Measurements from ENCODE around the gene KANSL1.

KANSL1 gene

DNA sequence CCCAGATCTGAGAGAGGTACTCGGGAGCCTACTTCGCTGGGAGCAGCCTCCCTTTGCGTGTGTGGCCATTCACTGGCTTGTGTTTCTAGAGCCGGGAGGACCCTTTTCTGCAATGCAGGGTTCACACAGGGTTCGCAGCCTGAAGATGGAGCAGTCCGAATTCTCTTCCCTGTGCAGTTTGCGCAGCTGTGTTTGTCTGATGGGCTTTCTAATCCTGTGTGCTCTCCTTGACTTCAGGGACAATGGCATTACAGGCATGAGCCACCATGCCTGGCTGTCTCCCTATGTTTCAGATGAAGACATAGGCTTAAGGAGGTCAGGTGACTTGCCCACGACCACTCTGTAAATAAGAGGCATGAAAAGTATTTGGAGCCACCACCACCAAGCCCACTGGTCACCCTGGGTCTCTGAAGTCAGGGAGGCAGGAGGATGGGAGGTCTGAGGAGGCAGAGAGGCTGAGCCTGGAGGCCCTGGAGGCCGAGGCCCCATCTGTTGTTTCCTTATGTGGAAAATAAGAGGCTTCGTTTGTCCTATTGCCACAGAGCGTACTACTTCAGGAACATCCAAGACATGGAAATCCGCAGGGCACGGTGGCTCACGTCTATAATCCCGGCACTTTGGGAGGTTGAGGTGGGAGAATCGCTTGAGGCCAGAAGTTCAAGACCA is 199.1 kb downstream of the KANSL1 start:
- TF ChIP-seq ZFX (IDR thresholded peaks at IDR 0.05), result no peak
- TF ChIP-seq, protein P1, sequence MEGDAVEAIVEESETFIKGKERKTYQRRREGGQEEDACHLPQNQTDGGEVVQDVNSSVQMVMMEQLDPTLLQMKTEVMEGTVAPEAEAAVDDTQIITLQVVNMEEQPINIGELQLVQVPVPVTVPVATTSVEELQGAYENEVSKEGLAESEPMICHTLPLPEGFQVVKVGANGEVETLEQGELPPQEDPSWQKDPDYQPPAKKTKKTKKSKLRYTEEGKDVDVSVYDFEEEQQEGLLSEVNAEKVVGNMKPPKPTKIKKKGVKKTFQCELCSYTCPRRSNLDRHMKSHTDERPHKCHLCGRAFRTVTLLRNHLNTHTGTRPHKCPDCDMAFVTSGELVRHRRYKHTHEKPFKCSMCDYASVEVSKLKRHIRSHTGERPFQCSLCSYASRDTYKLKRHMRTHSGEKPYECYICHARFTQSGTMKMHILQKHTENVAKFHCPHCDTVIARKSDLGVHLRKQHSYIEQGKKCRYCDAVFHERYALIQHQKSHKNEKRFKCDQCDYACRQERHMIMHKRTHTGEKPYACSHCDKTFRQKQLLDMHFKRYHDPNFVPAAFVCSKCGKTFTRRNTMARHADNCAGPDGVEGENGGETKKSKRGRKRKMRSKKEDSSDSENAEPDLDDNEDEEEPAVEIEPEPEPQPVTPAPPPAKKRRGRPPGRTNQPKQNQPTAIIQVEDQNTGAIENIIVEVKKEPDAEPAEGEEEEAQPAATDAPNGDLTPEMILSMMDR (conservative IDR thresholded peaks at IDR 0.05), result no peak

DNA sequence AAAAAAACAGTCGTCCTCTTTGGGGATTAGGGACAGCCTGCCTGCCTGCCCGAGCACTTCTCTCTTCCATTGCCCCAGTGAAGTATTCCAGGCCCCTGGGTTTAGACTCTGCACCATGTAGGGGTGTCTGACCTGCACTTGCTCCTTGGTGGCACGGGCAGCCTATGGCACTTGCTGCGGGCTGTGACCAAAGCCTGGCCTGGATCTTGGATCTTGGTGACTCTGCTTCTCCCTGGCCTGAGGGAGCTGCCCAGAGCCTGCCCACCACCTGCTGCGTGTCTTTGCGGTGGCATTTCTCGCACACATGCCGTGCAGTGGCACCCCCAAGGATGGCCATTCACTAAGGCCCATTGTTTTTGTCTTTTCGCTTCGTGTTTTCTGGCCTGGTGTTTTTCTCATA is 200.3 kb downstream of the KANSL1 start:
- no peak for TF ChIP-seq ZFX (IDR thresholded peaks at IDR 0.05)
- TF ChIP-seq, protein P1 (conservative IDR thresholded peaks at IDR 0.05), result no peak
- no peak overlapping the region for H3K27ac ChIP-seq

More for the DNA sequence above, 199.1 kb downstream of the KANSL1 start:
- H3K27ac ChIP-seq, result no peak overlapping the region

DNA sequence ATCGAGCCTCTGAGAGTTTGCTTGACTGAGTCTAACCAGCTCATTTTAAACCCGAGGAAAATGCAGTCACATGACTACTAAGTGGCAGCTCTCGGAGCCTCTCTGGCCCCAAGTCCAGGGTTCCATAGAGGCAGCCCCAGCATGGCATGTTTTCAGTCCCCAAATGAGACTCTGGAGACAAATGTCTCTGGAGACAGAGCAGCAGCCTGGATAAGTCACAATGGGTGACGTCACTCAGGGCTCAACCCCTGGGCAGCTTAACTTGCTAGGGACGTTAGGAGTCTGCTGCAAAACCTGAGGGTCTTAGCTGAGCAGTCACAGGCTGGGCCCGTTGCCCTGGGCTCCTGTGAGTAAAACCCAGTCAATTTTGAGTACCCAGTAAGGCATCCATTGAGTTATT is 201.1 kb downstream of the KANSL1 start:
- H3K27ac ChIP-seq, result no peak overlapping the region
- TF ChIP-seq ZFX (IDR thresholded peaks at IDR 0.05), result no peak
- TF ChIP-seq, protein P1 (conservative IDR thresholded peaks at IDR 0.05), result no peak

DNA sequence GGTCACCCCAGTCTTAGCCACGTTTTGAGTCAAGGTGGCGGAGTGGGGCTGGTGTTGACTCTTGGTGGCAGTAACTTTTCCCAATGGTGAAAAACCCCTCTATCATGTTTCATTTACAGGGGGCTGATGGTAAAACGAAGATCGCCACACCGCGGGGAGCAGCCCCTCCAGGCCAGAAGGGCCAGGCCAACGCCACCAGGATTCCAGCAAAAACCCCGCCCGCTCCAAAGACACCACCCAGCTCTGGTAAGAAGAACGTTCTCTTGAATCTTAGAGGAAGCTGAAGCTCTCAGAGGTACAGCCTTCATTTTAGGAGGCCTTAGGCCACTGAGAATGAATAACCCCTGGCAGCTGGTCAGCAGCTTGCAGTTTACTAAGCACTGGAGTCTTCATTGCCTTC is 201.9 kb downstream of the KANSL1 start:
- TF ChIP-seq ZFX (IDR thresholded peaks at IDR 0.05), result no peak
- TF ChIP-seq, protein P1 (conservative IDR thresholded peaks at IDR 0.05), result no peak
- H3K27ac ChIP-seq, result no peak overlapping the region

DNA sequence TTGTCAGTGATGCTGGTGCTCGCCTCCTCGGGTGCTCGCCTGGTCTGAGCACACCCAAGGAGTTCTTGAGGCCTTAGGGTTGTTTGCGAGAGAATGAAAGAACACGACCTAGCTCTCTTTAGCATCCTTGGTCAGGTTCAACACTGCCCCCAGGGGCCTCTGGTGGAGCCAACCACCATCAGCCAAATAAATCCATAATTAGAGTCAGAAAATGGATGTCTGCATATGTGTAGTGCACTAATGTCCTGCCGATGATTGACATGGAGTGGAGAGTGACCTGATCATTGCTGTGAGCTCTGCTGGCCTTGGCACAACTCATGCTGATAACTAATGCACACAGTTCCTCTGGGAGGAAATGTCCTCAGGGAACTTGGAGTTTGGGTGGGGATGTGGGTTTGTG is 202.3 kb downstream of the KANSL1 start:
- H3K27ac ChIP-seq, result no peak overlapping the region

DNA sequence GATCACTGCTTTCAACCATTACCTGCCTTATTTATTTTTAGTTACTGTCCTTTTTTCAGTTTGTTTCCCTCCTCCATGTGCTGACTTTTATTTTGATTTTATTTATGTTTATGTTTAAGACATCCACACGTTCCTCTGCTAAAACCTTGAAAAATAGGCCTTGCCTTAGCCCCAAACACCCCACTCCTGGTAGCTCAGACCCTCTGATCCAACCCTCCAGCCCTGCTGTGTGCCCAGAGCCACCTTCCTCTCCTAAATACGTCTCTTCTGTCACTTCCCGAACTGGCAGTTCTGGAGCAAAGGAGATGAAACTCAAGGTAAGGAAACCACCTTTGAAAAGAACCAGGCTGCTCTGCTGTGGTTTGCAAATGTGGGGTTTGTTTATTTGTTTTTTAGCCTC is 203.5 kb downstream of the KANSL1 start:
- H3K27ac ChIP-seq, result no peak overlapping the region
- no peak for TF ChIP-seq ZFX (IDR thresholded peaks at IDR 0.05)
- TF ChIP-seq, protein P1 (conservative IDR thresholded peaks at IDR 0.05), result no peak

More for the DNA sequence above, 202.3 kb downstream of the KANSL1 start:
- TF ChIP-seq ZFX (IDR thresholded peaks at IDR 0.05), result no peak
- TF ChIP-seq, protein P1 (conservative IDR thresholded peaks at IDR 0.05), result no peak

DNA sequence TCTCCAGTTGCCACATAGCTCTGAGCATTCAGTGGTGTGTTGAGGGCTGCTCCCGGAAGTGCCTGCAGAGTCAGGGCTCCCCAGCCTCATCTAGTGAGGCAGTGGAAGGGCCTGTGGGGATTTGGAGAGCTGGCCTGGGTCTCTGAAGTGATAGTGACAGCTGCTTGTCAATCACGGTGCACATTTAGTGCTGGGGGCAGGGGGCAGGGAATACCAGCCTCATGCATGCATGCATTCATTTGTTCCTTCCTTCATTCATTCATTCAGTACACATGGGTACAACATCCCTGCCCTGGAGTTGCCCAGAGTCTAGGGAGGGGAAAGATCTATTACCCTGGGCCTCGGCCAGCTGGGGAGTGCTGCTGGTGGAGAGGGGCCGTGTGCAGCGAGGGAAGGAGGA is 205.5 kb downstream of the KANSL1 start:
- TF ChIP-seq, protein P1 (conservative IDR thresholded peaks at IDR 0.05), result no peak
- no peak for TF ChIP-seq ZFX (IDR thresholded peaks at IDR 0.05)

More for the DNA sequence above, 205.5 kb downstream of the KANSL1 start:
- H3K27ac ChIP-seq, result no peak overlapping the region
